Activated T-cell treated with anti-CD3 and anti-CD28 coated beads, Interleukin-2, amount 50 U/mL, for 72 hours (primary cell): ENCODE data around the gene KRTAP3-2. TPM values are rescaled to one million over a fixed set of nuclear protein-coding genes. Genes with fewer than 3 reads are reported as not detected.
A peak's percentile ranks its signal among the peaks of the same experiment; 100 is the strongest.

ENCODE experiments used
- ATAC-seq, 2 donors: fragments of 150-1000 bp; cut with Tn5 transposase; replicated peaks in 1 of 2; 2 replicates each; pipeline ENCODE4 v1.10.0; 2021; ENCODE audit warnings: moderate library complexity in 2 of 2, mild to moderate bottlenecking in 1 of 2
- DNase-seq, 2 donors: peaks; one replicate each; pipeline ENCODE4 v3.0.0; 2021 to 2022; ENCODE audit warnings: mixed read lengths in 1 of 2
- H3K27ac Mint-ChIP-seq: one replicate; pipeline ENCODE4 v1.8.0; 2022; ENCODE audit warnings: mild to moderate bottlenecking, moderate library complexity, mixed read lengths
- H3K27me3 Mint-ChIP-seq: one replicate; pipeline ENCODE4 v1.8.0; 2022; ENCODE audit warnings: low read depth, mixed read lengths
- H3K36me3 Mint-ChIP-seq, 2 donors: one replicate each; pipeline ENCODE4 v1.8.0; 2022; ENCODE audit warnings: mixed read lengths in 2 of 2, mild to moderate bottlenecking in 1 of 2; ENCODE audit not compliant: insufficient read depth in 2 of 2
- H3K4me1 Mint-ChIP-seq: one replicate; pipeline ENCODE4 v1.8.0; 2022; ENCODE audit warnings: low read depth, mixed read lengths
- H3K4me3 Mint-ChIP-seq, 2 donors: one replicate each; pipeline ENCODE4 v1.8.0; 2022; ENCODE audit warnings: mild to moderate bottlenecking in 2 of 2, mixed read lengths in 2 of 2, moderate library complexity in 2 of 2
- H3K9me3 Mint-ChIP-seq, 2 donors: one replicate each; pipeline ENCODE4 v1.8.0; 2022; ENCODE audit warnings: mixed read lengths in 2 of 2
- total RNA-seq, 2 donors: library from RNA; stranded (reverse); gene quantifications; one replicate each; pipeline ENCODE4 v1.2.3, GENCODE V29; 2022

KRTAP3-2 gene
- total RNA-seq, 2 donors from 2014 or later: not detected

GRCh38 chr17:41002814-41003213 lies 3.1 kb upstream of the KRTAP3-2 start:
- H3K4me1 Mint-ChIP-seq: peaks cover 6% of the 10 kb centered on the region
- no peaks in the 10 kb centered on the region for H3K9me3 Mint-ChIP-seq
- no peak overlapping the region for H3K4me3 Mint-ChIP-seq
- H3K27me3 Mint-ChIP-seq: peaks cover 15% of the 10 kb centered on the region
- H3K27ac Mint-ChIP-seq: no peak overlapping the region
- ATAC-seq (peak in 1 of 2 donors; percentile 50), DNase-seq (no peak)
- no peaks in the 10 kb centered on the region for H3K36me3 Mint-ChIP-seq

GRCh38 chr17:41001795-41002194 lies 2.1 kb upstream of the KRTAP3-2 start:
- Mint-ChIP-seq H3K9me3 (no peaks in the 10 kb centered on the region), H3K4me1 (peaks cover 6% of the 10 kb centered on the region)

DNA sequence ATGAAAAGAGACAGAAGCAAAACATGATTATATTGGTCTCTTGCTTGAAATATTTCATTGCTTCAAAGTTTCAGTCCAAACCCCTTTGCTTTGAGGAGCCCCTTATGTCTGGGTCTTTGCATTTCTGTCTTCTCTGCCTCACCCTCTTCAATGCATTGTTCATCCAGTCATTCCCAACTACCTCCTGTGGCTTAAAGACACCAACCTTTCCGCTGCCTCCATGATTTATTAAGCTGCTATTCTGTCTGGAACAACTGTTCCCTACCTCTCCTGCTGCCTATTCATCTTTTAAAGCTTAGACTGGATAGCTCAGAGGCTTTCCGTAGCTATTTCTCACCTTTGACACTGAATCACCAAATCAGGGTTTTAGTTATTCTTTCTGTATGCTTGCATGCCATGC lies 2.3 kb downstream of the KRTAP3-2 start:
- ATAC-seq (no peak), DNase-seq (no peak)
- H3K36me3 Mint-ChIP-seq: no peaks in the 10 kb centered on the region

More at GRCh38 chr17:41001795-41002194, 2.1 kb upstream of the KRTAP3-2 start:
- DNase-seq (no peak), ATAC-seq (no peak)
- H3K36me3 Mint-ChIP-seq: no peaks in the 10 kb centered on the region
- peaks cover 24% of the 10 kb centered on the region for H3K27me3 Mint-ChIP-seq
- H3K4me3 Mint-ChIP-seq: no peak overlapping the region
- no peak overlapping the region for H3K27ac Mint-ChIP-seq

DNA sequence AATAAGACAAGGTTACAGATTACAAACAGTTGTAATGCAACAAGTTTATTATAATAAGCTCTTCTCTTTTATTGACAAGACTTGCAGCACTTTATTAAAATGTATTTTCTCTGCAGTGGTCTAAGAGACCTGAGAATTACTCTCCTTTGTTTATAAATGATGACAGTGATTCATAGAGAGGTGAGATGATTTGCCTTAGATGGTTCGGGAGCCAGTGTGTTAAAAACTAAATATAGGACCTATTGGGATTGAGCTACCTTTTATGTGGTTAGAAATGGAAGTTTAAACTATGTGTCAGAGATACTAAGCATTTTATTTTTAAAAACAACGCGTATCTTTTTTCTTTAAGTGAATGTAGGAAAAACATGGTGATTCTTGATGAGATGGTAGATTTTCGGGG lies 2.9 kb downstream of the KRTAP3-2 start:
- H3K27ac Mint-ChIP-seq: no peak overlapping the region
- ATAC-seq (no peak), DNase-seq (no peak)
- no peaks in the 10 kb centered on the region for H3K4me1 Mint-ChIP-seq
- H3K36me3 Mint-ChIP-seq: no peaks in the 10 kb centered on the region
- H3K27me3 Mint-ChIP-seq: peaks cover 56% of the 10 kb centered on the region
- H3K4me3 Mint-ChIP-seq: no peak overlapping the region
- H3K9me3 Mint-ChIP-seq: no peaks in the 10 kb centered on the region

More for the DNA sequence above, 2.3 kb downstream of the KRTAP3-2 start:
- H3K4me1 Mint-ChIP-seq: no peaks in the 10 kb centered on the region
- H3K4me3 Mint-ChIP-seq: no peak overlapping the region
- H3K9me3 Mint-ChIP-seq: no peaks in the 10 kb centered on the region
- peaks cover 54% of the 10 kb centered on the region for H3K27me3 Mint-ChIP-seq
- no peak overlapping the region for H3K27ac Mint-ChIP-seq

GRCh38 chr17:40995116-40995515 lies 4.6 kb downstream of the KRTAP3-2 start:
- no peaks in the 10 kb centered on the region for H3K9me3 Mint-ChIP-seq
- no peaks in the 10 kb centered on the region for H3K4me1 Mint-ChIP-seq
- no peaks in the 10 kb centered on the region for H3K36me3 Mint-ChIP-seq
- H3K4me3 Mint-ChIP-seq: no peak overlapping the region
- ATAC-seq (no peak), DNase-seq (no peak)
- no peak overlapping the region for H3K27ac Mint-ChIP-seq
- H3K27me3 Mint-ChIP-seq: peaks cover 56% of the 10 kb centered on the region

- H3K27me3 Mint-ChIP-seq: peaks cover 53% of the 10 kb centered on the region
- no peak for DNase-seq
- no peaks in the 10 kb centered on the region for H3K9me3 Mint-ChIP-seq
- ATAC-seq: no peak
- no peaks in the 10 kb centered on the region for H3K36me3 Mint-ChIP-seq
- H3K4me1 Mint-ChIP-seq: no peaks in the 10 kb centered on the region
- no peak within 1 kb of the TSS for H3K27ac Mint-ChIP-seq
- no peak within 1 kb of the TSS for H3K4me3 Mint-ChIP-seq
These were observed 5.9 kb downstream of the KRTAP3-2 start, which contains the start of gene KRTAP3-3 for GRCh38 chr17:40993839-40994238. KRTAP3-3 (minus strand) TSS chr17:40994164; CDS start chr17:40994097, 67 bp downstream.

DNA sequence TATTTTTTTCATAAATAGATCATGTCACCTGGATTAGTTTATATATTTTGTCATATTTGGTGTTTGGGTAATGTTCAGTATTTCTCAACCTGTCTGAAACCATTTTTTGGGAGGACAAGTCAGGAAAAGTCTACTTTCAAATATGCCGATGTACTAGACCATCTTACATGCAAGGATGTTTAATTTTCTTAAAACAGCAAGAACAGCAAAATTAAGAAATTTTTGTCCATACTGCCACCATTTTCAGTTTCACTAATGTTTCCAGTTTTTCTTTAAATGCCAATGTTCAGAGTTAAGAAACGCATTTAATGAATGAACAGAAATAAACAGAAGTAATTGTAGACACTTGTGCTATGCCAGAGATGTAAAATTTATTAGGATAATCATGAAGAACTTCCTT lies 6.6 kb downstream of the KRTAP3-2 start:
- no peaks in the 10 kb centered on the region for H3K36me3 Mint-ChIP-seq
- H3K9me3 Mint-ChIP-seq: no peaks in the 10 kb centered on the region
- H3K4me3 Mint-ChIP-seq: no peak overlapping the region
- peaks cover 49% of the 10 kb centered on the region for H3K27me3 Mint-ChIP-seq
- no peak for ATAC-seq
- no peak for DNase-seq
- no peaks in the 10 kb centered on the region for H3K4me1 Mint-ChIP-seq
- H3K27ac Mint-ChIP-seq: no peak overlapping the region

- H3K4me3 Mint-ChIP-seq: no peak overlapping the region
- no peaks in the 10 kb centered on the region for H3K9me3 Mint-ChIP-seq
- no peaks in the 10 kb centered on the region for H3K36me3 Mint-ChIP-seq
- H3K27ac Mint-ChIP-seq: no peak overlapping the region
- peaks cover 48% of the 10 kb centered on the region for H3K27me3 Mint-ChIP-seq
- H3K4me1 Mint-ChIP-seq: no peaks in the 10 kb centered on the region
- ATAC-seq: no peak
- no peak for DNase-seq
These were observed 7.0 kb downstream of the KRTAP3-2 start for GRCh38 chr17:40992666-40993065.

DNA sequence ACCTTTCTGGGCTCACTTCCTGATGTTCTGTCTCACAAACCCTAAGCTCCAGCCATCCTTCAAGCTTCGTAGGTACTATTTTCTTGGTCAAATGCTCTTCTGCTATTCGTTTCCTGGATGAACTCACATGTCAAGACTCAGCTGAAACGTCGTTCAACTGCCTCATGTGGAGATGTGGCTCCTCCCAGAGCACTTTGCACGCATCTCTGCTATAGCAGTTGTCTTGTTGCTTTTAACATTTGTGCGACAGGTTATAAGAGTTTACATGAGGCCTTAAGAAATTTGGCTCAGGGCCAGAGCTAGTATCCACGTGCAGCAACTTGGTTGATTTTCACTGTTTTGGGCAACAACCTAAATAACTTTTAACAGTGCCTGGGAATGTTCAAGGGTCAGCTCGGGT lies 12.8 kb downstream of the KRTAP3-2 start:
- H3K9me3 Mint-ChIP-seq: no peaks in the 10 kb centered on the region
- H3K4me3 Mint-ChIP-seq: no peak overlapping the region
- no peaks in the 10 kb centered on the region for H3K4me1 Mint-ChIP-seq
- no peaks in the 10 kb centered on the region for H3K36me3 Mint-ChIP-seq
- peaks cover 21% of the 10 kb centered on the region for H3K27me3 Mint-ChIP-seq
- ATAC-seq (no peak), DNase-seq (no peak)
- H3K27ac Mint-ChIP-seq: no peak overlapping the region

DNA sequence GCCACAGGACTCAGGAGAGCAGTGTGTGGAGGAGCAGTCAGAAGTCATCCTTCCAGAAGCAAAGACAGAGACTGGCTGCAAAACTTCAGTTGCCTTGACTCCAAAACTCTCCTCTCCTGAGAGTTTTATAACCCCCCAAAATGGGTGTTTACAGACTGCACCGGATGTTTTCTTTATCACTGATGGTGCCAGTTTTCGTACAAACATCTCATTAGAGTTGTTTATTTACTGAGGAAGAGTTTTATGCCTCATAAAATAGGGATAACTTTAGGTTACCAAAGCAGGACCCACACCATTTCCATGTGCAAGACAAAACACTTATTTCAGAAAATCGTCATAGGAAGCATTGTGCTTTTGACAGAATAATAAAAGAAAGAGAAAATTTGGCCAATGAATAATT lies 15.5 kb downstream of the KRTAP3-2 start, which contains the start of gene KRT40:
KRT40 (minus strand) TSS at position 101 of the 400 bp plus-strand sequence; CDS start at position 48, 53 bp downstream.
- no peak for DNase-seq
- peaks cover 16% of the 10 kb centered on the region for H3K27me3 Mint-ChIP-seq
- no peak within 1 kb of the TSS for H3K27ac Mint-ChIP-seq
- H3K4me3 Mint-ChIP-seq: no peak within 1 kb of the TSS
- no peaks in the 10 kb centered on the region for H3K4me1 Mint-ChIP-seq
- no peaks in the 10 kb centered on the region for H3K36me3 Mint-ChIP-seq
- ATAC-seq: no peak
- no peaks in the 10 kb centered on the region for H3K9me3 Mint-ChIP-seq

DNA sequence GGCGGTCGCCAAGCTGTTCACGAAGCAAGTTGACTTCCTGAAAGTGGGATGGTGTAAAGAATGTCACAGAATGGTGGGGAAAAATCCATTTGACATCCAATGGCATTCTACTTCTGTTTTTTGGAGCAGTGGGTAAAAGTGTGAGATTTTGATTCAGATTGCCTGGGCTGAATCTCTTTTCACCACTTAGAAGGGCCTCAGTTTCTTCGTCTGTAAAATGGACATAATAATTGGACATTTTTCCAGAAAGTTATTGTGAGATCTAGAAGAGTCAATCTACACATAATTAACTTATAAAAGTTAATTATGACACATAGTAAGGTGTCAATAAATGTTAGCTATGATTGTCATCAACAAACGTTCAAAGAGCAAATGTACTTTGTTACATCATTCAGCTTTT lies 18.6 kb downstream of the KRTAP3-2 start:
- DNase-seq: no peak
- Mint-ChIP-seq H3K4me1 (no peaks in the 10 kb centered on the region), H3K27ac (no peak overlapping the region), H3K9me3 (no peaks in the 10 kb centered on the region), H3K36me3 (no peaks in the 10 kb centered on the region), H3K27me3 (peaks cover 12% of the 10 kb centered on the region), H3K4me3 (no peak overlapping the region)
- ATAC-seq: no peak

DNA sequence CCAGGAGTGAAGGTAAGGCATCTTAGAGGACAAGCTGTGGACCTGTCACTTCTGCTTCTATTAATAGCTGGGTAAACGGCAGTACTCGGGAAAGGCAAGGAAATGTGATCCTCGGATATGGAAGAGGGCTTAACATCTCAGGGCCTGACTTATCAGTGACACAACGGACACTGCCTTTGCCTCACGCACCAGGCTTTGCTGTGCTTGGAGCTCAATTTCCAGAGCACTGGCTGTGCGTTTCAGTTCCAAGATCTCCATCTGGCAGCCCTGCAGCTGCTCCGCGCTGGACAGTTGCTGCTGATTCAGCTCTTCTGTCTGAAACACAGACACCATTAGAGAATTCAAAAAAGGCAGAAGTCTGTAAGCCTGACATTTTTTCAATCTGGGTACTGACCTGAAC lies 19.1 kb downstream of the KRTAP3-2 start:
- Mint-ChIP-seq H3K9me3 (no peaks in the 10 kb centered on the region), H3K27ac (no peak overlapping the region), H3K4me1 (no peaks in the 10 kb centered on the region), H3K4me3 (no peak overlapping the region), H3K27me3 (peaks cover 7% of the 10 kb centered on the region), H3K36me3 (no peaks in the 10 kb centered on the region)
- DNase-seq: no peak
- ATAC-seq: no peak

- no peak overlapping the region for H3K4me3 Mint-ChIP-seq
- H3K4me1 Mint-ChIP-seq: no peaks in the 10 kb centered on the region
- no peaks in the 10 kb centered on the region for H3K9me3 Mint-ChIP-seq
- no peaks in the 10 kb centered on the region for H3K36me3 Mint-ChIP-seq
- H3K27ac Mint-ChIP-seq: no peak overlapping the region
- H3K27me3 Mint-ChIP-seq: peaks cover 10% of the 10 kb centered on the region
- DNase-seq (no peak), ATAC-seq (no peak)
These were observed 19.6 kb downstream of the KRTAP3-2 start for GRCh38 chr17:40980117-40980516.

DNA sequence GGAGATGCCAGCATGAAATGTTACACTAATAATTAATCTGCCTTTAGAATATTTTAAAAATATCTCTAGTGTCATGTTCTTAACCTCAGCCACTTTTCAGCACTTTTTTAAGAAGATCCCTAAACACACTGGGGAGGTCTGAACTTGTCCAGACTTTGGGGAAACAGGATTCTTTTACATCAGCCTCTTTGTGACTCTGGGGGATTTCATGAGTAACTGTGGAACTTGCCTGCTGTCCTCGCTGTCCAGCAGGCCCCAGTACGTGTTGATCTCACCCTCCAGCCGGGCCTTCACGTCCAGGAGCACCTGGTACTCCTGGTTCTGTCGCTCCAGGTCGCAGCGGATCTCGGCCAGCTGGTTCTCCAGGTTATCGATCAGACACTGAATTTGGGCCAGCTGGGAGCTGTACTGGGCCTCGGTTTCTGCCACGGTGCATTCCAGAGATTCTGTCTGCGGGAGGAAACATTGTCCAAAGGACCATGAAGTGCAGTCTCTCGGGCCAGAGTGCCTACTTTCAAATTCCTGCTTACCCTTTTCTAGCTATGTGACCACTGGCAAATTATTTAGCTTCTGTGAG lies 21.0 kb downstream of the KRTAP3-2 start:
- Mint-ChIP-seq H3K36me3 (no peaks in the 10 kb centered on the region), H3K27ac (no peak overlapping the region), H3K27me3 (peaks cover 15% of the 10 kb centered on the region), H3K4me3 (no peak overlapping the region), H3K4me1 (no peaks in the 10 kb centered on the region), H3K9me3 (no peaks in the 10 kb centered on the region)
- DNase-seq (no peak), ATAC-seq (no peak)
